Lower leg skin (tissue), 4 donors: ENCODE measurements around the gene MCMBP. TPM values are rescaled to one million over a fixed set of nuclear protein-coding genes. Genes with fewer than 3 reads are reported as not detected.

Experiments used
- DNase-seq, 2 donors: peaks; one replicate each; pipeline ENCODE4 v3.0.0-alpha.2; 2019; ENCODE audit warnings: low spot score in 2 of 2
- H3K4me3 ChIP-seq: fragments of 200-600 bp; sonication (generic); 2 replicates; pipeline ENCODE4 v1.5.1; 2017; ENCODE audit warnings: mild to moderate bottlenecking, low read depth; ENCODE audit not compliant: poor library complexity, severe bottlenecking
- POLR2A ChIP-seq, 2 donors: fragments of 450-650 bp; IDR thresholded peaks; one replicate each; pipeline ENCODE4 v1.6.1; 2016 to 2017; ENCODE audit warnings: antibody characterized with exemption in 2 of 2, mild to moderate bottlenecking in 1 of 2, moderate library complexity in 1 of 2
- WGBS, 2 donors: methylation state at CpG; one replicate each; pipeline ENCODE4 v1.1.5; 2018; 5-methylcytosine and 5-hydroxymethylcytosine counted together
- intact Hi-C: fragments of 100-400 bp; cut with DNase I; formaldehyde crosslinking; loops from one replicate; pipeline ENCODE4 v1.15.0; 2023; ENCODE audit warnings: low total_unique reads
- total RNA-seq, 4 donors: library from RNA; depleted of rRNA; stranded (reverse); fragments of >200 nt; gene quantifications; one replicate each; pipeline ENCODE4 v1.1.0, GENCODE V29; 2016
- TF ChIP-seq, protein P1 (sequence below), 3 donors: fragments of 450-650 bp; IDR thresholded peaks; one replicate each; pipeline ENCODE4 v1.5.1; 2016; ENCODE audit warnings: antibody characterized with exemption in 3 of 3, mild to moderate bottlenecking in 3 of 3, moderate library complexity in 2 of 3

The MCMBP gene, protein sequence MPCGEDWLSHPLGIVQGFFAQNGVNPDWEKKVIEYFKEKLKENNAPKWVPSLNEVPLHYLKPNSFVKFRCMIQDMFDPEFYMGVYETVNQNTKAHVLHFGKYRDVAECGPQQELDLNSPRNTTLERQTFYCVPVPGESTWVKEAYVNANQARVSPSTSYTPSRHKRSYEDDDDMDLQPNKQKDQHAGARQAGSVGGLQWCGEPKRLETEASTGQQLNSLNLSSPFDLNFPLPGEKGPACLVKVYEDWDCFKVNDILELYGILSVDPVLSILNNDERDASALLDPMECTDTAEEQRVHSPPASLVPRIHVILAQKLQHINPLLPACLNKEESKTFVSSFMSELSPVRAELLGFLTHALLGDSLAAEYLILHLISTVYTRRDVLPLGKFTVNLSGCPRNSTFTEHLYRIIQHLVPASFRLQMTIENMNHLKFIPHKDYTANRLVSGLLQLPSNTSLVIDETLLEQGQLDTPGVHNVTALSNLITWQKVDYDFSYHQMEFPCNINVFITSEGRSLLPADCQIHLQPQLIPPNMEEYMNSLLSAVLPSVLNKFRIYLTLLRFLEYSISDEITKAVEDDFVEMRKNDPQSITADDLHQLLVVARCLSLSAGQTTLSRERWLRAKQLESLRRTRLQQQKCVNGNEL
- total RNA-seq = 10 to 100 TPM; 48.6 to 62.5 (median 52.0) TPM

- WGBS, 2 donors = 0% methylated on average over 8 of the region's 42 CpGs; no CpG with 5 or more reads in 1 of the 2 donors
- H3K4me3 ChIP-seq = peak within 1 kb of the TSS; percentile 77
- TF ChIP-seq, protein P1, sequence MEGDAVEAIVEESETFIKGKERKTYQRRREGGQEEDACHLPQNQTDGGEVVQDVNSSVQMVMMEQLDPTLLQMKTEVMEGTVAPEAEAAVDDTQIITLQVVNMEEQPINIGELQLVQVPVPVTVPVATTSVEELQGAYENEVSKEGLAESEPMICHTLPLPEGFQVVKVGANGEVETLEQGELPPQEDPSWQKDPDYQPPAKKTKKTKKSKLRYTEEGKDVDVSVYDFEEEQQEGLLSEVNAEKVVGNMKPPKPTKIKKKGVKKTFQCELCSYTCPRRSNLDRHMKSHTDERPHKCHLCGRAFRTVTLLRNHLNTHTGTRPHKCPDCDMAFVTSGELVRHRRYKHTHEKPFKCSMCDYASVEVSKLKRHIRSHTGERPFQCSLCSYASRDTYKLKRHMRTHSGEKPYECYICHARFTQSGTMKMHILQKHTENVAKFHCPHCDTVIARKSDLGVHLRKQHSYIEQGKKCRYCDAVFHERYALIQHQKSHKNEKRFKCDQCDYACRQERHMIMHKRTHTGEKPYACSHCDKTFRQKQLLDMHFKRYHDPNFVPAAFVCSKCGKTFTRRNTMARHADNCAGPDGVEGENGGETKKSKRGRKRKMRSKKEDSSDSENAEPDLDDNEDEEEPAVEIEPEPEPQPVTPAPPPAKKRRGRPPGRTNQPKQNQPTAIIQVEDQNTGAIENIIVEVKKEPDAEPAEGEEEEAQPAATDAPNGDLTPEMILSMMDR (IDR thresholded peaks at IDR 0.05) = no peak
- TF ChIP-seq POLR2A (IDR thresholded peaks at IDR 0.05) = no peak
- intact Hi-C loops = no loop called here
- DNase-seq = no peak
These were observed at the start of gene MCMBP for GRCh38 chr10:119872610-119872859. Gene MCMBP (minus strand): TSS chr10:119872843. CDS start chr10:119872584, 259 bp downstream.

DNA sequence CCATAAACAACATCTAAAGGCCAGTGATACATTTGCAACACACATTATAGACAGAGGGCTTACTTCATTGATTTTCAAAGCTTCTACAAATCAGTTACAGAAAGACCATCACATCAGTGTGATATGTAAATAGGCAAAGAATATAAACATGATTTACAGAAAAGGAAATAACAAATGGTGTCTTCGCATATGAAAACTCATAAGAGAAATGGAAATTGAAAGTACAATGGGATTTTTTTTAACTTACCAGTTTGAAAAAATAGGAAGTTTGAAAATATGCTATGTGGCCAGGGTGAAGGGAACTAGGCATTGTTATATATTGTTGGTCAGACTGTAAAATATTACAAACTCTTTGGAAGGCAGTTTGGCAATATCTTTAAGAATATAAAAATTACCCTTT is 47.2 kb upstream of the MCMBP start:
- 83 to 98% methylated on average over 1 of the region's 1 CpG for WGBS, 2 donors

GRCh38 chr10:119919271-119919670 is 46.6 kb upstream of the MCMBP start:
- TF ChIP-seq, protein P1 (IDR thresholded peaks at IDR 0.05) = no peak
- no peak for TF ChIP-seq POLR2A (IDR thresholded peaks at IDR 0.05)
- no peak for DNase-seq
- 89 to 92% methylated on average over 3 of the region's 3 CpGs for WGBS, 2 donors
- no peak overlapping the region for H3K4me3 ChIP-seq
- intact Hi-C loops = no loop called here

More for the DNA sequence above, 47.2 kb upstream of the MCMBP start:
- no peak for TF ChIP-seq POLR2A (IDR thresholded peaks at IDR 0.05)
- TF ChIP-seq, protein P1 (IDR thresholded peaks at IDR 0.05) = no peak
- intact Hi-C loops = no loop called here
- no peak for DNase-seq
- no peak overlapping the region for H3K4me3 ChIP-seq

DNA sequence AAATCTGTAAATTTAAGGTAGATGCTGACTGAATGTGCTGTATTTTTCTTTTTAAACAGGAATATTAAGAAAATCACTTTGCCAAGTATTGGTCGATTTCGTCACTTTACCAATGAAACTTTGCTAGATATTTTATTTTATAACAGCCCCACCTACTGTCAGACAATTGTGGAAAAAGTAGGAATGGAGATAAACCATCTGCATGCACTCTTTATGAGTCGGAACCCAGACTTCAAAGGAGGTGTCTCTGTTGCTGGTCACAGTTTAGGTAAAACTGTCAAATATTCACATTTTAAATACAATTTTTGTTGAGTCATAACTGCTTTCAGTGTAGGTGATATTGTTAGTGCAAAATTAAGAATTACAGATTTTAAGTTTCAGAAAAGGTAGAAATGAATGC is 45.1 kb upstream of the MCMBP start:
- no peak for DNase-seq
- WGBS, 2 donors = 66 to 70% methylated on average over 3 of the region's 3 CpGs
- no peak overlapping the region for H3K4me3 ChIP-seq
- TF ChIP-seq, protein P1 (IDR thresholded peaks at IDR 0.05) = no peak
- no peak for TF ChIP-seq POLR2A (IDR thresholded peaks at IDR 0.05)
- intact Hi-C loops = no loop called here

DNA sequence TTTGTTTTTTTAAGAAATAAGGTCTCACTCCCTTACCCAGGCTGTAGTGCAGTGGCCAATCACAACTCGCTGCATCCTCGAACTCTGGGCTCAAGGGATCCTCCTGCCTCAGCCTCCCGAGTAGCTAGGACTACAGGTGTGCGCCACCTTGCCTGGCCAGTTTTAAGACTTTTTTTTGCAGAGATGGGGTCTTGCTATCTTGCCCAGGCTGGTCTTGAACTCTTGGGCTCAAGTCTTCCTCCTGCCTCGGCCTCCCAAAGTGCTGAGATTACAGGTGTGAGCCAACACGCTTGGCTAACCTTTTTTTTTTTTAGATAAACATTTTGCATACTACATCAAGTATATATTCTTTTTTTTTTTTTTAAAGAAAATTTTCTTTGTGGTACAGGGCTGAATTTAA is 38.0 kb upstream of the MCMBP start:
- no peak overlapping the region for H3K4me3 ChIP-seq
- TF ChIP-seq POLR2A (IDR thresholded peaks at IDR 0.05) = no peak
- TF ChIP-seq, protein P1 (IDR thresholded peaks at IDR 0.05) = no peak
- intact Hi-C loops = no loop called here
- no peak for DNase-seq
- 97 to 98% methylated on average over 6 of the region's 6 CpGs for WGBS, 2 donors
